Karpas-422 (cell line): ENCODE measurements around the gene DXO. TPM values are rescaled to one million over a fixed set of nuclear protein-coding genes. Genes with fewer than 3 reads are reported as not detected.

ENCODE experiments used
- DNase-seq: peaks from one replicate; pipeline ENCODE4 v3.0.0-alpha.2; 2015
- H2AFZ ChIP-seq: fragments of 200-600 bp; sonication (generic); 2 replicates; pipeline ENCODE4 v1.6.1; 2014; ENCODE audit warnings: antibody characterized with exemption, low read length, mixed read lengths
- H3K27ac ChIP-seq: fragments of 200-600 bp; sonication (generic); 2 replicates; pipeline ENCODE4 v1.5.1; 2014; ENCODE audit warnings: mild to moderate bottlenecking, low read length, moderate library complexity
- H3K27me3 ChIP-seq: fragments of 200-600 bp; sonication (generic); 2 replicates; pipeline ENCODE4 v1.6.1; 2014; ENCODE audit warnings: low read length, mixed read lengths
- H3K36me3 ChIP-seq: fragments of 200-600 bp; sonication (generic); 2 replicates; pipeline ENCODE4 v1.6.1; 2014; ENCODE audit warnings: low read length, mixed read lengths; ENCODE audit not compliant: insufficient read depth
- H3K4me1 ChIP-seq: fragments of 200-600 bp; sonication (generic); 2 replicates; pipeline ENCODE4 v1.6.1; 2014; ENCODE audit warnings: mild to moderate bottlenecking, low read length, mixed read lengths
- H3K4me2 ChIP-seq: fragments of 200-600 bp; sonication (generic); 2 replicates; pipeline ENCODE4 v1.6.1; 2014; ENCODE audit warnings: low read length, low read depth, mild to moderate bottlenecking; ENCODE audit not compliant: poor library complexity, severe bottlenecking
- H3K4me3 ChIP-seq: fragments of 200-600 bp; sonication (generic); 2 replicates; pipeline ENCODE4 v1.5.1; 2014; ENCODE audit warnings: mild to moderate bottlenecking, antibody characterized with exemption, low read length, mixed read lengths
- H3K79me2 ChIP-seq: fragments of 200-600 bp; sonication (generic); 2 replicates; pipeline ENCODE4 v1.6.1; 2014; ENCODE audit warnings: mild to moderate bottlenecking, low read length, mixed read lengths
- H3K9ac ChIP-seq: fragments of 200-600 bp; sonication (generic); 2 replicates; pipeline ENCODE4 v1.6.0; 2014; ENCODE audit warnings: low read length
- H3K9me2 ChIP-seq: fragments of 200-600 bp; sonication (generic), shearing (Covaris generic); replicated peaks from 2 replicates; pipeline ENCODE4 v1.6.0; 2014; ENCODE audit warnings: mild to moderate bottlenecking, low read length, moderate library complexity; ENCODE audit not compliant: insufficient read depth
- H3K9me3 ChIP-seq: fragments of 300-700, 200-600 bp; sonication (generic); 2 replicates; pipeline ENCODE4 v1.6.1; 2014; ENCODE audit warnings: low read length, mixed read lengths
- H4K20me1 ChIP-seq: fragments of 200-600 bp; sonication (generic); 2 replicates; pipeline ENCODE4 v1.6.1; 2014; ENCODE audit warnings: mild to moderate bottlenecking, antibody characterized with exemption, low read length, low read depth; ENCODE audit not compliant: insufficient read depth
- small RNA-seq: library from RNA; depleted of rRNA; stranded (forward); fragments of <200 nt; gene quantifications from one replicate; pipeline ENCODE3, GENCODE V24; 2014
- total RNA-seq: library from RNA; depleted of rRNA; stranded (reverse); fragments of >200 nt; shearing (Covaris generic); gene quantifications from 2 replicates; pipeline ENCODE4 v1.2.3, GENCODE V29; 2014; ENCODE audit warnings: low replicate concordance; rRNA removed

DXO gene
- total RNA-seq, 1 experiment from 2014 or later = 20.8 TPM

GRCh38 chr6:31920811-31921210 is 51.1 kb downstream of the DXO start:
- H4K20me1 ChIP-seq = no peaks in the 10 kb centered on the region
- no peak overlapping the region for H3K9ac ChIP-seq
- no peaks in the 10 kb centered on the region for H3K4me1 ChIP-seq
- H3K4me2 ChIP-seq = no peak overlapping the region
- no peaks in the 10 kb centered on the region for H3K79me2 ChIP-seq
- no peaks in the 10 kb centered on the region for H3K9me3 ChIP-seq
- H3K9me2 ChIP-seq = no peaks in the 10 kb centered on the region
- no peak overlapping the region for H3K4me3 ChIP-seq
- DNase-seq = no peak
- no peak overlapping the region for H2AFZ ChIP-seq
- H3K36me3 ChIP-seq = no peaks in the 10 kb centered on the region
- no peaks in the 10 kb centered on the region for H3K27me3 ChIP-seq
- H3K27ac ChIP-seq = no peak overlapping the region

Small RNA genes within 50 kb of the gene (small RNA-seq; reads per million reads assigned to genes)
- gene AL645922.1 = not detected

Other genes starting within 250 kb of the DXO start
- gene MPIG6B, start 248.8 kb downstream of the DXO start, total RNA-seq = not detected in 2 replicates
- 13.3 and 24.0 TPM in 2 replicates for gene DDAH2, start 242.8 kb downstream of the DXO start, total RNA-seq
- gene CLIC1, start 235.6 kb downstream of the DXO start, total RNA-seq = 385 and 405 TPM in 2 replicates
- gene MSH5, start 232.1 kb downstream of the DXO start, total RNA-seq = 30.5 and 58.4 TPM in 2 replicates
- 1.8 and 14.0 TPM in 2 replicates for gene SAPCD1, start 209.5 kb downstream of the DXO start, total RNA-seq
- 0.29 and 0.34 TPM in 2 replicates for gene VWA7, start 194.8 kb downstream of the DXO start, total RNA-seq
- 38.0 and 43.0 TPM in 2 replicates for gene VARS1, start 176.4 kb downstream of the DXO start, total RNA-seq
- 44.9 and 57.4 TPM in 2 replicates for gene LSM2, start 165.2 kb downstream of the DXO start, total RNA-seq
- gene HSPA1L, start 156.9 kb downstream of the DXO start, total RNA-seq = 0.72 TPM in 1 of 2 replicates, not detected in the other
- gene HSPA1A, start 156.6 kb downstream of the DXO start, total RNA-seq = 0.32 TPM in 1 of 2 replicates, not detected in the other
- gene HSPA1B, start 144.4 kb downstream of the DXO start, total RNA-seq = 78.6 and 143 TPM in 2 replicates
- 23.7 and 38.7 TPM in 2 replicates for gene NEU1, start 109.3 kb downstream of the DXO start, total RNA-seq
- gene SLC44A4, start 93.1 kb downstream of the DXO start, total RNA-seq = not detected in 2 replicates
- gene EHMT2, start 74.4 kb downstream of the DXO start, total RNA-seq = 40.0 and 79.0 TPM in 2 replicates
- gene ZBTB12, start 70.1 kb downstream of the DXO start, total RNA-seq = 13.3 and 26.3 TPM in 2 replicates
- not detected in 2 replicates for gene C2, start 44.4 kb downstream of the DXO start, total RNA-seq
- gene CFB, start 26.0 kb downstream of the DXO start, total RNA-seq = 0.22 TPM in 1 of 2 replicates, not detected in the other
- gene NELFE, start 13.2 kb downstream of the DXO start, total RNA-seq = 56.3 and 146 TPM in 2 replicates
- 43.7 and 60.0 TPM in 2 replicates for gene SKIC2, start 13.0 kb downstream of the DXO start, total RNA-seq
- 2.9 and 3.8 TPM in 2 replicates for gene C4A, start 9.9 kb upstream of the DXO start, total RNA-seq
- gene C4B, start 42.7 kb upstream of the DXO start, total RNA-seq = 1.9 and 6.6 TPM in 2 replicates
- gene CYP21A2, start 66.3 kb upstream of the DXO start, total RNA-seq = not detected in 2 replicates
- 0.22 and 2.1 TPM in 2 replicates for gene TNXB, start 137.2 kb upstream of the DXO start, total RNA-seq
- gene ATF6B, start 156.1 kb upstream of the DXO start, total RNA-seq = 51.3 and 62.5 TPM in 2 replicates
- gene FKBPL, start 158.2 kb upstream of the DXO start, total RNA-seq = 7.0 and 12.4 TPM in 2 replicates
- gene PRRT1, start 179.8 kb upstream of the DXO start, total RNA-seq = 0.29 and 0.75 TPM in 2 replicates
- gene PPT2, start 182.0 kb upstream of the DXO start, total RNA-seq = 14.4 and 27.9 TPM in 2 replicates
- 3.7 and 4.9 TPM in 2 replicates for gene EGFL8, start 192.5 kb upstream of the DXO start, total RNA-seq
- gene AGPAT1, start 203.9 kb upstream of the DXO start, total RNA-seq = 54.8 and 74.5 TPM in 2 replicates
- gene RNF5, start 206.3 kb upstream of the DXO start, total RNA-seq = 73.5 and 78.5 TPM in 2 replicates
- gene AGER, start 212.1 kb upstream of the DXO start, total RNA-seq = 9.0 and 9.2 TPM in 2 replicates
- 51.7 and 84.0 TPM in 2 replicates for gene PBX2, start 218.1 kb upstream of the DXO start, total RNA-seq
- gene GPSM3, start 220.5 kb upstream of the DXO start, total RNA-seq = 66.5 and 85.9 TPM in 2 replicates